DOHH2 (cell line): Measurements from ENCODE around the gene PDHX.

ENCODE experiments used
- H3F3A ChIP-seq: fragments of 200-600 bp; sonication (generic), shearing (Covaris generic); 2 replicates; pipeline ENCODE4 v1.6.0; 2016; ENCODE audit warnings: antibody characterized with exemption, mild to moderate bottlenecking; ENCODE audit not compliant: control insufficient read depth, insufficient read depth
- H3K27ac ChIP-seq: fragments of 200-600 bp; sonication (generic); 2 replicates; pipeline ENCODE4 v1.5.1; 2014; ENCODE audit warnings: low read depth, mild to moderate bottlenecking, low read length, moderate library complexity
- H3K27me3 ChIP-seq: fragments of 200-600 bp; sonication (generic); 2 replicates; pipeline ENCODE4 v1.6.1; 2014; ENCODE audit warnings: mild to moderate bottlenecking, low read length, mixed read lengths; ENCODE audit not compliant: control insufficient read depth
- H3K36me3 ChIP-seq: fragments of 200-600 bp; sonication (generic); 2 replicates; pipeline ENCODE4 v1.6.1; 2014; ENCODE audit warnings: mild to moderate bottlenecking, low read length, moderate library complexity, mixed read lengths; ENCODE audit not compliant: control insufficient read depth
- H3K4me1 ChIP-seq: fragments of 200-600 bp; sonication (generic); 2 replicates; pipeline ENCODE4 v1.6.1; 2014; ENCODE audit warnings: mild to moderate bottlenecking, low read length, mixed read lengths; ENCODE audit not compliant: control insufficient read depth
- H3K4me2 ChIP-seq: fragments of 200-600 bp; sonication (generic); 2 replicates; pipeline ENCODE4 v1.6.0; 2014; ENCODE audit warnings: mild to moderate bottlenecking, low read length, moderate library complexity
- H3K4me3 ChIP-seq: fragments of 200-600 bp; sonication (generic); 2 replicates; pipeline ENCODE4 v1.5.1; 2014; ENCODE audit warnings: mild to moderate bottlenecking, low read length, mixed read lengths
- H3K79me2 ChIP-seq: fragments of 200-600 bp; sonication (generic); 2 replicates; pipeline ENCODE4 v1.6.1; 2014; ENCODE audit warnings: mild to moderate bottlenecking, low read length, mixed read lengths; ENCODE audit not compliant: control insufficient read depth
- H3K9me2 ChIP-seq: fragments of 200-600 bp; sonication (generic); replicated peaks from 2 replicates; pipeline ENCODE4 v1.6.1; 2014; ENCODE audit warnings: mild to moderate bottlenecking, low read length, mixed read lengths; ENCODE audit not compliant: control insufficient read depth
- H3K9me3 ChIP-seq: fragments of 200-600 bp; sonication (generic); 2 replicates; pipeline ENCODE4 v1.6.1; 2014; ENCODE audit warnings: antibody characterized with exemption, low read length, mixed read lengths; ENCODE audit not compliant: control insufficient read depth, insufficient read depth
- H4K20me1 ChIP-seq: fragments of 200-600 bp; sonication (generic); 2 replicates; pipeline ENCODE4 v1.6.0; 2014; ENCODE audit warnings: low read depth, mild to moderate bottlenecking, antibody characterized with exemption, low read length, moderate library complexity; ENCODE audit not compliant: control insufficient read depth, insufficient read depth
- CTCF ChIP-seq: fragments of 200-600 bp; sonication (generic); IDR thresholded peaks from one replicate; pipeline ENCODE4 v1.5.1; 2014; ENCODE audit warnings: antibody characterized with exemption, mild to moderate bottlenecking, low read depth, low read length; ENCODE audit not compliant: poor library complexity, severe bottlenecking
- EZH2phosphoT487 ChIP-seq: fragments of 200-600 bp; sonication (generic); IDR thresholded peaks from 2 replicates; pipeline ENCODE4 v1.6.1; 2017; ENCODE audit warnings: borderline replicate concordance, mild to moderate bottlenecking, antibody characterized with exemption, low read length, moderate library complexity, mixed read lengths

The PDHX gene

GRCh38 chr11:35030716-35031213 lies 114.3 kb downstream of the PDHX start:
- Histone ChIP-seq H3K4me2 (no peak overlapping the region), H3K79me2 (no peaks in the 10 kb centered on the region), H3K4me1 (peaks cover 8% of the 10 kb centered on the region)

GRCh38 chr11:35031346-35031745 lies 114.9 kb downstream of the PDHX start:
- Histone ChIP-seq H3F3A (no peaks in the 10 kb centered on the region), H3K79me2 (no peaks in the 10 kb centered on the region), H3K4me2 (no peak overlapping the region), H3K27me3 (no peaks in the 10 kb centered on the region), H3K4me1 (peaks cover 13% of the 10 kb centered on the region), H3K9me3 (no peaks in the 10 kb centered on the region), H3K27ac (no peak overlapping the region), H3K9me2 (no peaks in the 10 kb centered on the region), H3K36me3 (no peaks in the 10 kb centered on the region), H4K20me1 (no peaks in the 10 kb centered on the region), H3K4me3 (no peak overlapping the region)
- TF ChIP-seq EZH2phosphoT487 (no peak), CTCF (no peak)

More at GRCh38 chr11:35030716-35031213, 114.3 kb downstream of the PDHX start:
- Histone ChIP-seq H4K20me1 (no peaks in the 10 kb centered on the region), H3F3A (no peaks in the 10 kb centered on the region), H3K9me3 (no peaks in the 10 kb centered on the region), H3K36me3 (no peaks in the 10 kb centered on the region), H3K27ac (no peak overlapping the region), H3K4me3 (no peak overlapping the region), H3K27me3 (no peaks in the 10 kb centered on the region), H3K9me2 (no peaks in the 10 kb centered on the region)
- no peak for TF ChIP-seq EZH2phosphoT487
- TF ChIP-seq CTCF = no peak

GRCh38 chr11:35031867-35032266 lies 115.4 kb downstream of the PDHX start:
- Histone ChIP-seq H3K4me3 (no peak overlapping the region), H4K20me1 (no peaks in the 10 kb centered on the region), H3K27ac (no peak overlapping the region), H3K4me2 (no peak overlapping the region), H3K4me1 (peaks cover 18% of the 10 kb centered on the region), H3K27me3 (no peaks in the 10 kb centered on the region), H3K9me2 (no peaks in the 10 kb centered on the region), H3K9me3 (no peaks in the 10 kb centered on the region), H3K36me3 (no peaks in the 10 kb centered on the region), H3F3A (no peaks in the 10 kb centered on the region), H3K79me2 (no peaks in the 10 kb centered on the region)
- TF ChIP-seq EZH2phosphoT487 (no peak), CTCF (no peak)
